ENCODE results near the gene FLNB.

- TF ChIP-seq CTCF (IDR thresholded peaks at IDR 0.05; ENCODE audit: insufficient read depth, low read depth, low read length) (no peak), EZH2 (IDR thresholded peaks at IDR 0.05; ENCODE audit: insufficient read depth, low read length) (no peak)
Observed at GRCh38 chr3:58058361-58059263, 50.4 kb downstream of the FLNB start.
